Osteoblast (primary cell): ENCODE results near the gene SRRD. TPM values are rescaled to one million over a fixed set of nuclear protein-coding genes. Genes with fewer than 3 reads are reported as not detected.
A peak's percentile ranks its signal among the peaks of the same experiment; 100 is the strongest.

Source experiments
- DNase-seq: peaks from one replicate; pipeline ENCODE4 v3.0.0; 2011; ENCODE audit warnings: low spot score, mixed read lengths; ENCODE audit not compliant: insufficient read length; ENCODE audit errors: missing footprints
- H2AFZ ChIP-seq: 2 replicates; pipeline ENCODE4 v1.6.0; 2011; ENCODE audit warnings: mild to moderate bottlenecking, low read length
- H3K27ac ChIP-seq: 2 replicates; pipeline ENCODE4 v1.5.1; 2011; ENCODE audit warnings: mild to moderate bottlenecking, low read depth, low read length, moderate library complexity
- H3K27me3 ChIP-seq: 2 replicates; pipeline ENCODE4 v1.6.0; 2012; ENCODE audit warnings: mild to moderate bottlenecking, control low read depth, inconsistent platforms, low read length, moderate library complexity; ENCODE audit not compliant: insufficient read depth
- H3K36me3 ChIP-seq: 2 replicates; pipeline ENCODE4 v1.5.1; 2011; ENCODE audit warnings: mild to moderate bottlenecking, low read length, control low read depth, moderate library complexity; ENCODE audit not compliant: insufficient read depth
- H3K4me1 ChIP-seq: 2 replicates; pipeline ENCODE4 v1.5.1; 2011; ENCODE audit warnings: mild to moderate bottlenecking, low read length, control low read depth, moderate library complexity; ENCODE audit not compliant: insufficient read depth
- H3K4me2 ChIP-seq: 2 replicates; pipeline ENCODE4 v1.6.0; 2011; ENCODE audit warnings: mild to moderate bottlenecking, low read length; ENCODE audit not compliant: insufficient read depth
- H3K4me3 ChIP-seq: fragments of 200-600 bp; sonication (generic); 3 replicates; pipeline ENCODE4 v1.5.1; 2012; ENCODE audit warnings: mild to moderate bottlenecking, low read length, inconsistent platforms; ENCODE audit not compliant: insufficient read depth
- H3K79me2 ChIP-seq: 2 replicates; pipeline ENCODE4 v1.6.0; 2012; ENCODE audit warnings: mild to moderate bottlenecking, low read length, control low read depth, inconsistent platforms; ENCODE audit not compliant: insufficient read depth
- H3K9me3 ChIP-seq: 2 replicates; pipeline ENCODE4 v1.5.1; 2011; ENCODE audit warnings: low read depth, low read length, control low read depth
- H4K20me1 ChIP-seq: 2 replicates; pipeline ENCODE4 v1.6.0; 2012; ENCODE audit warnings: mild to moderate bottlenecking, low read length, control low read depth; ENCODE audit not compliant: insufficient read depth
- total RNA-seq: library from RNA; depleted of rRNA; stranded (reverse); fragments of >200 nt; gene quantifications from 2 replicates; pipeline ENCODE4 v1.2.3, GENCODE V29; 2012
- TF ChIP-seq, protein P1 (sequence below): IDR thresholded peaks from 2 replicates; pipeline ENCODE4 v1.5.1; 2011; ENCODE audit warnings: mild to moderate bottlenecking, low read depth, low read length, moderate library complexity; ENCODE audit errors: extremely low read depth

Gene SRRD
- total RNA-seq, 1 donor: 11.2 TPM

DNA sequence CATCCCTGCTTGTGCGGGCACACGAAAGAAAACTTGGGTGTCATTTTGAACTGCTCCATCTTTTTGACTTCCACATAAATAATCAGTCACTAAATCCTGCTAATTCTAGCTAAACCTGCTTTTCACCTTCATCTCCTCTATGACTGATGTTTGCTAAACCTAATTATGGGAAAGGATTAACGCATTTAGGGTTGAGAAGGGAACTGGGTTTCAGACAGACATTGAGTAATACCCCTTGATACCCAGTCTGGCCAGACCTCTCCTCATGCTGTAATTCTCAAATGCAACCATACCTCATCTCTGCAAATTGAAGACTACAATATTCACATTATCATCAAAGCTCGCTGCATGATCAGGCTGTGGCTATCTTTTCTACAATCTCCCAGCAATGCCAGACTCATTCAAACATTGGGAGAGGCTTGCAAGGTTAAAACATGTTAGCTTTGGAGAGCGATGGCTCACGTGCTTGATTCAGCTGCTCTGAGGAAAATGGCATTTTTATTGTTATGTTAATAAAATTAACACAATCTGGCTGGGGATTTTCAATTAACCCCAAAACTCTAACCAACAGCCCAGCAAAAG lies 2.5 kb upstream of the SRRD start:
- H3K4me1 ChIP-seq: peaks cover 40% of the 10 kb centered on the region
- H3K4me2 ChIP-seq: no peak overlapping the region
- peaks cover 71% of the 10 kb centered on the region for H3K79me2 ChIP-seq
- H2AFZ ChIP-seq: no peak overlapping the region
- H3K9me3 ChIP-seq: no peaks in the 10 kb centered on the region
- TF ChIP-seq, protein P1, sequence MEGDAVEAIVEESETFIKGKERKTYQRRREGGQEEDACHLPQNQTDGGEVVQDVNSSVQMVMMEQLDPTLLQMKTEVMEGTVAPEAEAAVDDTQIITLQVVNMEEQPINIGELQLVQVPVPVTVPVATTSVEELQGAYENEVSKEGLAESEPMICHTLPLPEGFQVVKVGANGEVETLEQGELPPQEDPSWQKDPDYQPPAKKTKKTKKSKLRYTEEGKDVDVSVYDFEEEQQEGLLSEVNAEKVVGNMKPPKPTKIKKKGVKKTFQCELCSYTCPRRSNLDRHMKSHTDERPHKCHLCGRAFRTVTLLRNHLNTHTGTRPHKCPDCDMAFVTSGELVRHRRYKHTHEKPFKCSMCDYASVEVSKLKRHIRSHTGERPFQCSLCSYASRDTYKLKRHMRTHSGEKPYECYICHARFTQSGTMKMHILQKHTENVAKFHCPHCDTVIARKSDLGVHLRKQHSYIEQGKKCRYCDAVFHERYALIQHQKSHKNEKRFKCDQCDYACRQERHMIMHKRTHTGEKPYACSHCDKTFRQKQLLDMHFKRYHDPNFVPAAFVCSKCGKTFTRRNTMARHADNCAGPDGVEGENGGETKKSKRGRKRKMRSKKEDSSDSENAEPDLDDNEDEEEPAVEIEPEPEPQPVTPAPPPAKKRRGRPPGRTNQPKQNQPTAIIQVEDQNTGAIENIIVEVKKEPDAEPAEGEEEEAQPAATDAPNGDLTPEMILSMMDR: no peak
- H3K27me3 ChIP-seq: no peaks in the 10 kb centered on the region
- H3K4me3 ChIP-seq: no peak overlapping the region
- H4K20me1 ChIP-seq: no peaks in the 10 kb centered on the region
- H3K27ac ChIP-seq: no peak overlapping the region
- no peaks in the 10 kb centered on the region for H3K36me3 ChIP-seq
- DNase-seq: no peak

DNA sequence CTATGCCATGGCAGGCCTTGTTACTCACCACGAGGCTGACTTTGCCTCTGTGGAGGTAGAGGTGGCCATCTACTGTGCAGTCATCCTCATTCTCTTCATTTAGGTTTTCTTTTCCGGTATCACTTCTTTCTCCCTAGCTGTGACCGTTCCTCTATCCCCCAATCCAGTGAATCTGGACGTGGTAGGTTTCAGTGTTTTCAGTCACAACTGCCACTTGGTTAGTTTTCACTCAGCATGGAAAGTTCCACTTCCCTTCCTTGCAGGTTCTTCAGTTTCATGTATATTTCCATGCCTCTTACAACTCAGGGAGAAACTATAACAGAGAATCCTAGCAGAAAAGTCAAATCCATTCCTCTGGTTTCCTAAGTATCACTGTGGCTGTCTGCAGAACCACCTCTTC lies 2.0 kb upstream of the SRRD start:
- no peak overlapping the region for H3K4me2 ChIP-seq
- no peaks in the 10 kb centered on the region for H3K27me3 ChIP-seq

GRCh38 chr22:26482161-26482560 lies 1.5 kb upstream of the SRRD start:
- Histone ChIP-seq H2AFZ (no peak overlapping the region), H3K4me2 (peak overlapping the region; percentile 89), H4K20me1 (no peaks in the 10 kb centered on the region), H3K79me2 (peaks cover 74% of the 10 kb centered on the region), H3K4me1 (peaks cover 37% of the 10 kb centered on the region), H3K4me3 (no peak overlapping the region), H3K9me3 (no peaks in the 10 kb centered on the region), H3K27me3 (no peaks in the 10 kb centered on the region), H3K36me3 (no peaks in the 10 kb centered on the region), H3K27ac (peak overlapping the region; percentile 92)
- no peak for DNase-seq
- TF ChIP-seq, protein P1: no peak

More for the DNA sequence above, 2.0 kb upstream of the SRRD start:
- Histone ChIP-seq H3K4me3 (no peak overlapping the region), H4K20me1 (no peaks in the 10 kb centered on the region), H3K9me3 (no peaks in the 10 kb centered on the region), H3K36me3 (no peaks in the 10 kb centered on the region), H2AFZ (no peak overlapping the region), H3K27ac (no peak overlapping the region), H3K4me1 (peaks cover 38% of the 10 kb centered on the region), H3K79me2 (peaks cover 74% of the 10 kb centered on the region)
- TF ChIP-seq, protein P1: no peak
- DNase-seq: no peak

DNA sequence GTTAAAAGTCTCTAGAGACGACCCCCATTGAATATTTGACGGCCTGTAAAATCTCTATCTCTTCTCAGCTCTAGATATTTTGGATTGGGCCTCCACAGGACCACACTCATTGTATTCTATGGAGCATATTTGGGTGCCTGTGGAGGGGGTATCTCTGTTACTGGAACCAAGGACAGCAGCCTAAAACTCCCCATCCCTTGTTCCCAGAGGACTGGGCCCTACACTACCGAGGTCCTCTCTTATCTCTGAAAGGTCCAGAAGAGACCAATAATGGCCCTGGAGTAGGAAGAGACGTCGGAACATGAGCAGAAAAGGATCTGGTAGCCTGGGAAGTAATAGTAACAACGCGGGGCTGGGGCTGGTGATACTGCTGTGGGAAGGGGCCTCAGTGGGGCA lies 636 bp upstream of the SRRD start:
- peak overlapping the region; percentile 89 for H3K4me2 ChIP-seq
- H4K20me1 ChIP-seq: no peaks in the 10 kb centered on the region
- H3K27me3 ChIP-seq: no peaks in the 10 kb centered on the region
- TF ChIP-seq, protein P1: no peak
- H3K4me1 ChIP-seq: peaks cover 37% of the 10 kb centered on the region
- DNase-seq: no peak
- H3K36me3 ChIP-seq: peaks cover 2% of the 10 kb centered on the region
- H3K9me3 ChIP-seq: no peaks in the 10 kb centered on the region
- H3K4me3 ChIP-seq: peak overlapping the region; percentile 93
- peaks cover 68% of the 10 kb centered on the region for H3K79me2 ChIP-seq
- H3K27ac ChIP-seq: peak overlapping the region; percentile 92
- H2AFZ ChIP-seq: peak overlapping the region; percentile 69
